ENCODE data around the gene RBMS3. TPM values are rescaled to one million over a fixed set of nuclear protein-coding genes. Genes with fewer than 3 reads are reported as not detected.

Gene RBMS3
- total RNA-seq, 1 donor from 2014 or later = 47.6 TPM

DNA sequence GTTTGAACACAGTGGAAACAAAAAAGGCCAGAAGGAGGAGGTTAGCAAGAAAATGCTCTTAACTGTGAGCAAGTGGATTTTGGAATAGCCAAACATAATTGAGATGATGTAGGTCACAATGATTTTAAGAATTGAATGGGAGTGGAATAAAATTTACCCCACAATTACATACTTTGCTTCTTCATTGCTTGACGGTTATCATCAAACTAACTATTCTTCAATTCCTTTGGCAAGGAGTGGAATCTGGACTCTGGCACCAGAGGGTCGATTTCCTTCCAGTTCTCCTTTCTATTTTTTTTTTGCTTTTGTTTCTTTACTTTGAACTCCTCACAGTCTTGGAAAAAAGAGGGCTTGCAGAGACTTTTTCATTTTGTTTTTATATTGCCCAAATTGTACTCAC lies 691.0 kb downstream of the RBMS3 start:
- Mint-ChIP-seq H3K9me3 (ENCODE audit: low read depth) (peaks cover 10% of the 10 kb centered on the region), H3K27ac (ENCODE audit: unreplicated experiment) (peak overlapping the region; percentile 82)
- TF ChIP-seq CTCF (IDR thresholded peaks at IDR 0.05) = no peak

GRCh38 chr3:29972320-29972993 lies 691.6 kb downstream of the RBMS3 start:
- H3K9me3 Mint-ChIP-seq (ENCODE audit: low read depth) = peaks cover 10% of the 10 kb centered on the region
- H3K27me3 Mint-ChIP-seq (ENCODE audit: low read depth) = no peaks in the 10 kb centered on the region
- peaks cover 3% of the 10 kb centered on the region for H3K36me3 Mint-ChIP-seq (ENCODE audit: low read depth)
- H3K4me1 Mint-ChIP-seq (ENCODE audit: low read depth) = peaks cover 38% of the 10 kb centered on the region
- no peak for DNase-seq (ENCODE audit: low spot score)
- peak overlapping the region; percentile 82 for H3K27ac Mint-ChIP-seq (ENCODE audit: unreplicated experiment)
- no peak overlapping the region for H3K4me3 Mint-ChIP-seq (ENCODE audit: unreplicated experiment)
- no peak for TF ChIP-seq CTCF (IDR thresholded peaks at IDR 0.05)

More for the DNA sequence above, 691.0 kb downstream of the RBMS3 start:
- Mint-ChIP-seq H3K36me3 (ENCODE audit: low read depth) (peaks cover 3% of the 10 kb centered on the region), H3K27me3 (ENCODE audit: low read depth) (no peaks in the 10 kb centered on the region), H3K4me1 (ENCODE audit: low read depth) (peaks cover 33% of the 10 kb centered on the region), H3K4me3 (ENCODE audit: unreplicated experiment) (no peak overlapping the region)
- no peak for DNase-seq (ENCODE audit: low spot score)

- H3K27me3 Mint-ChIP-seq (ENCODE audit: low read depth) = no peaks in the 10 kb centered on the region
- no peak for TF ChIP-seq CTCF (IDR thresholded peaks at IDR 0.05)
- H3K9me3 Mint-ChIP-seq (ENCODE audit: low read depth) = peaks cover 10% of the 10 kb centered on the region
- peaks cover 3% of the 10 kb centered on the region for H3K36me3 Mint-ChIP-seq (ENCODE audit: low read depth)
- DNase-seq (ENCODE audit: low spot score) = no peak
- H3K4me3 Mint-ChIP-seq (ENCODE audit: unreplicated experiment) = no peak overlapping the region
- H3K27ac Mint-ChIP-seq (ENCODE audit: unreplicated experiment) = no peak overlapping the region
- peaks cover 45% of the 10 kb centered on the region for H3K4me1 Mint-ChIP-seq (ENCODE audit: low read depth)
Observed at GRCh38 chr3:29973763-29974162, 692.9 kb downstream of the RBMS3 start.

DNA sequence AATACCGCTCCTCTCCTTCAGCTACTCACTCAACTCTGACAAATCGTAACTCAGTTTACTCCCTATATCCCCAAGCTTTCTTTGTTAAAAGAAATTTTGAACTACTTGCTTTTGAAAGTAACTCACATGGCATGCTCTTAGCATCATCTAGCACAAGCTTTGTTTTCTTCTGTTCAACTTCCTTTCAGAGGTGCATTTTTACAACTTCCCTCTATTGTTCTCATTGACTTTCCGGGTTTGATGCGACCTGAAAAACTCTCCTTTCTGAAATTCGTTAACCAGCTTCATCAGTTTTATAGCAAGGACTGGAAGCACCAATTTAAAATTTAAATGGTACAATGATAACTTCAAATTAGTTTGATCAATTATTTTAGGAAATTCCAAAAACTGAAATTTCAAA lies 696.0 kb downstream of the RBMS3 start:
- no peak for DNase-seq (ENCODE audit: low spot score)
- no peak for TF ChIP-seq CTCF (IDR thresholded peaks at IDR 0.05)
- H3K4me3 Mint-ChIP-seq (ENCODE audit: unreplicated experiment) = no peak overlapping the region

DNA sequence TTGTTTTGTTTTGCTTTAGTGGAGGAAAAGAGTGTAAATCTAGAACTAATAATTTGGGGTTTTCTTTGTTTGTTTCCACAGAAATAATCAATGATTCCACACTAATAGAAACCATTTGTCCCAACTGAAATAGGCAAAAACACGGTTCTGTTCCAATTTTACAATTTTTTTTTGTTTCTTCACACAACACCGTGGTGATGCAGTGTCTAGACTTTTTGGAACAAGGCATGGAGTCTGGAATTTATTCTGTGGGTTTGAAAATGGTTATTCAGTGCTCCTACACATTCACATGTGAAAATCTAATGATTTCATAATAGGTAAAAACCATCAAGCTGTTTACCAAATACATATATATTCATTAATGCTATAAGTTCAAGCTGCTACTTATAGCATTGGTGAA lies 696.5 kb downstream of the RBMS3 start:
- Mint-ChIP-seq H3K4me1 (ENCODE audit: low read depth) (peaks cover 32% of the 10 kb centered on the region), H3K4me3 (ENCODE audit: unreplicated experiment) (no peak overlapping the region), H3K9me3 (ENCODE audit: low read depth) (peaks cover 21% of the 10 kb centered on the region), H3K36me3 (ENCODE audit: low read depth) (peaks cover 6% of the 10 kb centered on the region), H3K27me3 (ENCODE audit: low read depth) (no peaks in the 10 kb centered on the region), H3K27ac (ENCODE audit: unreplicated experiment) (peak overlapping the region; percentile 19)
- no peak for DNase-seq (ENCODE audit: low spot score)
- TF ChIP-seq CTCF (IDR thresholded peaks at IDR 0.05) = no peak

More for the DNA sequence above, 696.0 kb downstream of the RBMS3 start:
- peaks cover 37% of the 10 kb centered on the region for H3K4me1 Mint-ChIP-seq (ENCODE audit: low read depth)
- H3K27me3 Mint-ChIP-seq (ENCODE audit: low read depth) = no peaks in the 10 kb centered on the region
- H3K36me3 Mint-ChIP-seq (ENCODE audit: low read depth) = peaks cover 2% of the 10 kb centered on the region
- peaks cover 18% of the 10 kb centered on the region for H3K9me3 Mint-ChIP-seq (ENCODE audit: low read depth)
- H3K27ac Mint-ChIP-seq (ENCODE audit: unreplicated experiment) = no peak overlapping the region
